GM18873 (cell line): ENCODE data around the gene HCAR2.
A peak's percentile ranks its signal among the peaks of the same experiment; 100 is the strongest.
"Not testable (repeated sequence)": the region's sequence is repeated elsewhere in the genome, so short reads cannot be mapped to it uniquely, and the experiment has no call there.

ENCODE experiments used
- ATAC-seq: cut with Tn5 transposase; IDR thresholded peaks from one replicate; pipeline ENCODE4 v1.9.1; 2021; ENCODE audit warnings: mild to moderate bottlenecking, moderate library complexity, moderate number of reproducible peaks; ENCODE audit not compliant: unreplicated experiment, low FRiP score

Gene HCAR2

GRCh38 chr12:122702890-122703611 lies at the start of gene HCAR2:
TSS of gene HCAR2 (minus strand) at chr12:122703357. CDS start at chr12:122703283, 74 bp downstream.
- ATAC-seq = not testable (repeated sequence)

GRCh38 chr12:122752464-122753318 lies 49.5 kb upstream of the HCAR2 start, which contains the start of gene DENR:
TSS of gene DENR (plus strand) at chr12:122752824. CDS start at chr12:122753702, 878 bp downstream.
- ATAC-seq = peak; percentile 92

GRCh38 chr12:122750781-122751515 lies 47.8 kb upstream of the HCAR2 start:
- ATAC-seq = not testable (repeated sequence)

- ATAC-seq = no peak
Measured at GRCh38 chr12:122749569-122750332, 46.6 kb upstream of the HCAR2 start.

GRCh38 chr12:122747224-122748135 lies 44.3 kb upstream of the HCAR2 start:
- no peak for ATAC-seq

- no peak for ATAC-seq
Measured at GRCh38 chr12:122743895-122744525, 40.9 kb upstream of the HCAR2 start.

GRCh38 chr12:122740351-122740750 lies 37.2 kb upstream of the HCAR2 start:
- no peak for ATAC-seq

GRCh38 chr12:122738571-122738970 lies 35.4 kb upstream of the HCAR2 start:
- no peak for ATAC-seq

GRCh38 chr12:122732611-122733010 lies 29.5 kb upstream of the HCAR2 start:
- no peak for ATAC-seq

- ATAC-seq = no peak
Measured at GRCh38 chr12:122732170-122732569, 29.0 kb upstream of the HCAR2 start.

- ATAC-seq = no peak
Measured at GRCh38 chr12:122730215-122731014, 27.3 kb upstream of the HCAR2 start, which contains the start of gene HCAR1. TSS of gene HCAR1 (minus strand) at chr12:122730844. CDS start at chr12:122730339, 505 bp downstream.

- no peak for ATAC-seq
Measured at GRCh38 chr12:122729583-122730214, 26.5 kb upstream of the HCAR2 start.

- ATAC-seq = no peak
Measured at GRCh38 chr12:122726080-122726558, 23.0 kb upstream of the HCAR2 start.

- ATAC-seq = no peak
Measured at GRCh38 chr12:122725452-122726079, 22.4 kb upstream of the HCAR2 start.

- no peak for ATAC-seq
Measured at GRCh38 chr12:122724641-122725243, 21.6 kb upstream of the HCAR2 start.

GRCh38 chr12:122722387-122722786 lies 19.2 kb upstream of the HCAR2 start:
- no peak for ATAC-seq
